ENCODE measurements around the gene BMP8B. TPM values are rescaled to one million over a fixed set of nuclear protein-coding genes. Genes with fewer than 3 reads are reported as not detected.
"Not testable (repeated sequence)": the region's sequence is repeated elsewhere in the genome, so short reads cannot be mapped to it uniquely, and the experiment has no call there.

BMP8B gene
- total RNA-seq, 1 donor from 2014 or later = 0.16 TPM

GRCh38 chr1:39777306-39777705 lies 11.4 kb downstream of the BMP8B start:
- no peak for DNase-seq

- no peak for DNase-seq
These were observed 11.8 kb downstream of the BMP8B start for GRCh38 chr1:39776886-39777285.

- no peak for DNase-seq
These were observed 12.3 kb downstream of the BMP8B start for GRCh38 chr1:39776400-39776713.

- DNase-seq = not testable (repeated sequence)
These were observed 12.8 kb downstream of the BMP8B start for GRCh38 chr1:39775676-39776399.

- DNase-seq = not testable (repeated sequence)
These were observed 13.5 kb downstream of the BMP8B start for GRCh38 chr1:39775141-39775540.

- not testable (repeated sequence) for DNase-seq
These were observed 15.2 kb downstream of the BMP8B start for GRCh38 chr1:39773369-39773979.

- DNase-seq = not testable (repeated sequence)
These were observed 17.6 kb downstream of the BMP8B start, which contains the start of gene OXCT2 for GRCh38 chr1:39771022-39771532. Gene OXCT2 (minus strand): TSS chr1:39771348. CDS start chr1:39771255, 93 bp downstream.

- DNase-seq = not testable (repeated sequence)
These were observed 18.3 kb downstream of the BMP8B start for GRCh38 chr1:39770100-39771021.

- not testable (repeated sequence) for DNase-seq
These were observed 19.2 kb downstream of the BMP8B start for GRCh38 chr1:39769502-39769901.

- not testable (repeated sequence) for DNase-seq
These were observed 22.2 kb downstream of the BMP8B start for GRCh38 chr1:39766466-39766865.

- not testable (repeated sequence) for DNase-seq
These were observed 24.2 kb downstream of the BMP8B start for GRCh38 chr1:39764512-39764911.

GRCh38 chr1:39763619-39764374 lies 24.9 kb downstream of the BMP8B start:
- not testable (repeated sequence) for DNase-seq

GRCh38 chr1:39762550-39763540 lies 25.8 kb downstream of the BMP8B start:
- DNase-seq = no peak

GRCh38 chr1:39761557-39762260 lies 27.0 kb downstream of the BMP8B start:
- DNase-seq = no peak

- DNase-seq = no peak
These were observed 27.6 kb downstream of the BMP8B start for GRCh38 chr1:39761016-39761415.

GRCh38 chr1:39760074-39761008 lies 28.3 kb downstream of the BMP8B start:
- no peak for DNase-seq

GRCh38 chr1:39759436-39759726 lies 29.3 kb downstream of the BMP8B start:
- no peak for DNase-seq

- DNase-seq = no peak
These were observed 29.9 kb downstream of the BMP8B start for GRCh38 chr1:39758556-39759435.
